GM23248 (cell line): ENCODE results near the gene KATNB1. TPM values are rescaled to one million over a fixed set of nuclear protein-coding genes. Genes with fewer than 3 reads are reported as not detected.

Source experiments
- DNase-seq: peaks from one replicate; pipeline ENCODE4 v3.0.0-alpha.2; 2015
- H2AFZ ChIP-seq: fragments of 200-600 bp; sonication (generic); 2 replicates; pipeline ENCODE4 v1.6.1; 2016; ENCODE audit warnings: antibody characterized with exemption
- H3F3A ChIP-seq: fragments of 200-600 bp; sonication (generic); 2 replicates; pipeline ENCODE4 v1.6.1; 2016; ENCODE audit warnings: mild to moderate bottlenecking, antibody characterized with exemption, mixed run types; ENCODE audit not compliant: insufficient read depth
- H3K27ac ChIP-seq: fragments of 200-600 bp; sonication (generic); 2 replicates; pipeline ENCODE4 v1.5.1; 2016; ENCODE audit warnings: mild to moderate bottlenecking
- H3K27me3 ChIP-seq: fragments of 200-600 bp; sonication (generic); replicated peaks from 2 replicates; pipeline ENCODE4 v1.6.1; 2016; ENCODE audit warnings: mild to moderate bottlenecking; ENCODE audit not compliant: insufficient read depth
- H3K36me3 ChIP-seq: fragments of 200-600 bp; sonication (generic); 2 replicates; pipeline ENCODE4 v1.6.1; 2016; ENCODE audit warnings: low read depth, mild to moderate bottlenecking
- H3K4me1 ChIP-seq: fragments of 200-600 bp; sonication (generic); 2 replicates; pipeline ENCODE4 v1.6.1; 2016; ENCODE audit warnings: mild to moderate bottlenecking; ENCODE audit not compliant: insufficient read depth
- H3K4me2 ChIP-seq: fragments of 200-600 bp; sonication (generic); one replicate; pipeline ENCODE4 v1.6.1; 2016; ENCODE audit warnings: mild to moderate bottlenecking; ENCODE audit not compliant: unreplicated experiment
- H3K4me3 ChIP-seq: fragments of 200-600 bp; sonication (generic); 2 replicates; pipeline ENCODE4 v1.5.1; 2016; ENCODE audit warnings: mild to moderate bottlenecking
- H3K79me2 ChIP-seq: fragments of 200-600 bp; sonication (generic); 2 replicates; pipeline ENCODE4 v1.6.1; 2016; ENCODE audit warnings: mild to moderate bottlenecking; ENCODE audit not compliant: insufficient read depth
- H3K9ac ChIP-seq: fragments of 200-600 bp; sonication (generic); 2 replicates; pipeline ENCODE4 v1.6.1; 2016; ENCODE audit warnings: mild to moderate bottlenecking
- H3K9me2 ChIP-seq: fragments of 200-600 bp; sonication (generic); 2 replicates; pipeline ENCODE4 v1.6.1; 2016; ENCODE audit warnings: mixed run types, mild to moderate bottlenecking, moderate library complexity; ENCODE audit not compliant: insufficient read depth
- H3K9me3 ChIP-seq: fragments of 200-600 bp; sonication (generic); one replicate; pipeline ENCODE4 v1.6.1; 2017; ENCODE audit warnings: low read depth
- H4K20me1 ChIP-seq: fragments of 200-600 bp; sonication (generic); 2 replicates; pipeline ENCODE4 v1.6.0; 2016; ENCODE audit not compliant: insufficient read depth
- EZH2 ChIP-seq: fragments of 200-600 bp; sonication (generic); IDR thresholded peaks from 2 replicates; pipeline ENCODE4 v1.6.1; 2018; ENCODE audit warnings: antibody characterized with exemption, mild to moderate bottlenecking; ENCODE audit not compliant: insufficient read depth, poor library complexity, severe bottlenecking
- EZH2phosphoT487 ChIP-seq: fragments of 200-600 bp; sonication (generic); IDR thresholded peaks from 2 replicates; pipeline ENCODE4 v1.6.1; 2018; ENCODE audit warnings: antibody characterized with exemption, moderate library complexity, mild to moderate bottlenecking, low read depth; ENCODE audit not compliant: insufficient read depth
- WGBS, 2 experiments: methylation state at CpG; one replicate each; pipeline ENCODE4 v1.1.6; 2015 to 2017; ENCODE audit warnings: low lambda C conversion rate in 2 of 2, low coverage in 1 of 2; ENCODE audit errors: missing lambda C conversion rate in 2 of 2; 5-methylcytosine and 5-hydroxymethylcytosine counted together
- in situ Hi-C: fragments of 300-500 bp; cut with MboI; formaldehyde crosslinking; loops from 2 replicates; pipeline ENCODE4 v1.15.0; 2020
- polyA plus RNA-seq: library from polyadenylated mRNA; unstranded; fragments of >200 nt; fragmentation: Nextera tagmentation; extraction: Ambion mirVana; gene quantifications from 2 replicates; pipeline ENCODE4 v1.2.1, GENCODE V29; 2016
- total RNA-seq: library from RNA; depleted of rRNA; stranded (reverse); fragments of >200 nt; shearing (Covaris generic); gene quantifications from 2 replicates; pipeline ENCODE4 v1.2.3, GENCODE V29; 2014

The KATNB1 gene
- total and polyA plus RNA-seq, 2 experiments from 2014 or later, result 19.3 to 20.2 TPM

GRCh38 chr16:57741660-57742191, 6.2 kb downstream of the KATNB1 start:
- no peak for TF ChIP-seq EZH2phosphoT487
- no peak for TF ChIP-seq EZH2
- in situ Hi-C loops, result no loop called here
- peaks cover 17% of the 10 kb centered on the region; the same call in 1 of the 2 replicates for H3K79me2 ChIP-seq
- no peaks in the 10 kb centered on the region; the same call in 1 of the 2 replicates for H3K36me3 ChIP-seq
- WGBS, 2 experiments, result 89 to 98% methylated on average over 13 to 16 of the region's 16 CpGs
- no peak overlapping the region for H3K9ac ChIP-seq
- no peaks in the 10 kb centered on the region for H4K20me1 ChIP-seq
- H3K9me2 ChIP-seq, result no peaks in the 10 kb centered on the region
- no peak overlapping the region for H3K27ac ChIP-seq
- H3K4me1 ChIP-seq, result peaks cover 7% of the 10 kb centered on the region
- H3F3A ChIP-seq, result peaks cover 9% of the 10 kb centered on the region; the same call in 1 of the 2 replicates
- no peaks in the 10 kb centered on the region for H3K9me3 ChIP-seq
- no peak overlapping the region for H3K4me3 ChIP-seq
- no peak overlapping the region for H3K4me2 ChIP-seq
- no peak overlapping the region for H2AFZ ChIP-seq
- DNase-seq, result no peak
- no peaks in the 10 kb centered on the region for H3K27me3 ChIP-seq

- Histone ChIP-seq H3K79me2 (peaks cover 12% of the 10 kb centered on the region; the same call in 1 of the 2 replicates), H3K9ac (no peak overlapping the region), H3K27me3 (no peaks in the 10 kb centered on the region), H2AFZ (no peak overlapping the region), H4K20me1 (no peaks in the 10 kb centered on the region), H3K9me2 (no peaks in the 10 kb centered on the region), H3K36me3 (no peaks in the 10 kb centered on the region; the same call in 1 of the 2 replicates), H3K4me3 (no peak overlapping the region), H3K4me2 (no peak overlapping the region), H3K27ac (no peak overlapping the region), H3K9me3 (no peaks in the 10 kb centered on the region), H3K4me1 (no peaks in the 10 kb centered on the region; the same call in 1 of the 2 replicates), H3F3A (0 out of 2 replicates have a peak, but pooled peaks cover under 1% of the 10 kb centered on the region)
- in situ Hi-C loops, result no loop called here
- TF ChIP-seq EZH2phosphoT487, result no peak
- TF ChIP-seq EZH2, result no peak
- 92% methylated on average over 4 of the region's 4 CpGs for WGBS, 2 experiments
- no peak for DNase-seq
These were observed 7.0 kb downstream of the KATNB1 start for GRCh38 chr16:57742543-57742942.

GRCh38 chr16:57743458-57743857, 7.9 kb downstream of the KATNB1 start:
- no peak overlapping the region for H3K27ac ChIP-seq
- peaks cover 10% of the 10 kb centered on the region; the same call in 1 of the 2 replicates for H3K79me2 ChIP-seq
- no peaks in the 10 kb centered on the region for H3K27me3 ChIP-seq
- no peaks in the 10 kb centered on the region for H3K9me3 ChIP-seq
- no peak overlapping the region for H3K9ac ChIP-seq
- no peak overlapping the region for H2AFZ ChIP-seq
- no peaks in the 10 kb centered on the region for H3F3A ChIP-seq
- TF ChIP-seq EZH2 (no peak), EZH2phosphoT487 (no peak)
- no peak overlapping the region for H3K4me2 ChIP-seq
- no peaks in the 10 kb centered on the region; the same call in 1 of the 2 replicates for H3K36me3 ChIP-seq
- in situ Hi-C loops, result no loop called here
- no peak overlapping the region for H3K4me3 ChIP-seq
- WGBS, 2 experiments, result 92% methylated on average over 10 of the region's 10 CpGs
- no peaks in the 10 kb centered on the region for H3K9me2 ChIP-seq
- no peaks in the 10 kb centered on the region for H3K4me1 ChIP-seq
- no peak for DNase-seq
- H4K20me1 ChIP-seq, result no peaks in the 10 kb centered on the region

DNA sequence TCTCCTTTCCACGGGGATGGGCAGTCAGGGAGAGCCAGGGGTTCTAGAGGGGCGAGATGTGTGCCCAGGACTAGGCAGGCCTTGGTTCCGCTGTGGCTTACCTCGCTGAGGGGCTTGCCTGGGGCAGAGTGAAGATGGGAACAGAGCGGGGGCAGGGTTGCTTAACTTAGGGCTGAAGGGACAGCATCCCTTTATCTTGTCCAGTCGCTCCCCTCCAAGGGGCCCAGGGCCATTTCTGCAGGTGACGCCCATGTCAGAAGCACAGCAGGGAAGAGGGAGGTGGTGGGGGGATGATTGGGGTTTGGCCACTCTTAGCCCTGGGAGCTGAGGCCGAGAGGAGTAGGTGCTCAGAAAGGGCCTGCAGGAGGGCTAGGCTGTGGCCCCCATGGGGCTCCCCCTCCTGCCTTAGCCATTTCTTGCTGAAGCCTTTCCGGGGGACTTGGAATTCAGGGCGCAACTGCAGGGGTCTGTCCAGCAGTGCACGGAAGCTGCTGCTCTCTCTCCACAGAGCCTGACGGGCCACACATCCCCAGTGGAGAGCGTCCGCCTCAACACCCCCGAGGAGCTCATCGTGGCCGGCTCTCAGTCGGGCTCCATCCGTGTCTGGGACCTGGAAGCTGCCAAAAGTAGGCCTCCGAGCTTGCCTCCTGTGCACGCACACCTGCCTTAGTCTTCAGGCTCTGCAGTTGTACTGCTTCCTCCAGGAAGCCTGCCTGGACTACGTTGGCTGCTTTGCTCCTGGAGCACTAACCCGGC, 8.5 kb downstream of the KATNB1 start:
- H3K36me3 ChIP-seq, result no peaks in the 10 kb centered on the region; the same call in 1 of the 2 replicates
- H2AFZ ChIP-seq, result no peak overlapping the region
- 89 to 95% methylated on average over 22 to 23 of the region's 23 CpGs for WGBS, 2 experiments
- in situ Hi-C loops, result no loop called here
- TF ChIP-seq EZH2 (no peak), EZH2phosphoT487 (no peak)
- H3K9me2 ChIP-seq, result no peaks in the 10 kb centered on the region
- H3K4me2 ChIP-seq, result no peak overlapping the region
- DNase-seq, result no peak
- no peaks in the 10 kb centered on the region for H4K20me1 ChIP-seq
- H3K9ac ChIP-seq, result no peak overlapping the region
- no peaks in the 10 kb centered on the region for H3K9me3 ChIP-seq
- no peaks in the 10 kb centered on the region for H3K4me1 ChIP-seq
- H3F3A ChIP-seq, result no peaks in the 10 kb centered on the region
- no peaks in the 10 kb centered on the region for H3K27me3 ChIP-seq
- no peak overlapping the region for H3K4me3 ChIP-seq
- H3K27ac ChIP-seq, result no peak overlapping the region
- H3K79me2 ChIP-seq, result peaks cover 4% of the 10 kb centered on the region; the same call in 1 of the 2 replicates
